Peyer's patch (tissue), 4 donors: ENCODE measurements around the gene LRTM1.

Experiments
- CTCF ChIP-seq, 6 experiments: fragments of 450-650 bp in 4 of 6; fragments of 200-600 bp in 2 of 6; sonication (generic) in 1 of 6; IDR thresholded peaks; one replicate each; pipeline ENCODE4 v1.5.1; 2017 to 2019; ENCODE audit warnings: antibody characterized with exemption in 6 of 6, mild to moderate bottlenecking in 3 of 6, moderate library complexity in 1 of 6
- POLR2A ChIP-seq, 2 donors: fragments of 450-650 bp; IDR thresholded peaks; one replicate each; pipeline ENCODE4 v1.5.1; 2017; ENCODE audit warnings: antibody characterized with exemption in 2 of 2, mild to moderate bottlenecking in 2 of 2, moderate library complexity in 2 of 2

- TF ChIP-seq POLR2A (IDR thresholded peaks at IDR 0.05) (no peak), CTCF (IDR thresholded peaks at IDR 0.05) (no peak)
These were observed 28.6 kb downstream of the LRTM1 start for GRCh38 chr3:54899273-54899672.
